Liver (tissue), 9 donors: ENCODE results near the gene CELF3. TPM values are rescaled to one million over a fixed set of nuclear protein-coding genes. Genes with fewer than 3 reads are reported as not detected.

ENCODE experiments used
- DNase-seq: peaks from one replicate; pipeline ENCODE4 v3.0.0-alpha.2; 2017; ENCODE audit warnings: low spot score
- H3K27ac ChIP-seq, 2 donors: one replicate each; pipeline ENCODE4 v1.7.0; 2013; ENCODE audit warnings: inconsistent platforms in 2 of 2, low read length in 2 of 2, control low read depth in 1 of 2, low read depth in 1 of 2, mild to moderate bottlenecking in 1 of 2
- H3K27me3 ChIP-seq, 4 donors: one replicate each; pipeline versions ENCODE4 v1.6.1 to v1.7.0; 2013; ENCODE audit warnings: low read length in 3 of 4, inconsistent platforms in 1 of 4, mild to moderate bottlenecking in 1 of 4, moderate library complexity in 1 of 4; ENCODE audit not compliant: control insufficient read depth in 4 of 4, insufficient read depth in 4 of 4
- H3K36me3 ChIP-seq, 4 donors: one replicate each; pipeline versions ENCODE4 v1.6.1 to v1.7.0; 2013; ENCODE audit warnings: low read length in 3 of 4, mild to moderate bottlenecking in 3 of 4, low read depth in 1 of 4, moderate library complexity in 1 of 4; ENCODE audit not compliant: control insufficient read depth in 4 of 4, insufficient read depth in 3 of 4
- H3K4me1 ChIP-seq, 4 donors: one replicate each; pipeline versions ENCODE4 v1.6.1 to v1.7.0; 2013; ENCODE audit warnings: low read length in 3 of 4, mild to moderate bottlenecking in 3 of 4, moderate library complexity in 1 of 4; ENCODE audit not compliant: control insufficient read depth in 4 of 4, insufficient read depth in 4 of 4
- H3K4me3 ChIP-seq, 3 donors: one replicate each; pipeline versions ENCODE4 v1.6.1 to v1.7.0; 2013; ENCODE audit warnings: low read length in 3 of 3, control low read depth in 1 of 3, low read depth in 1 of 3, mild to moderate bottlenecking in 1 of 3
- H3K9ac ChIP-seq, 2 donors: one replicate each; pipeline ENCODE4 v1.7.0; 2013; ENCODE audit warnings: low read length in 2 of 2, mild to moderate bottlenecking in 2 of 2, moderate library complexity in 2 of 2, control low read depth in 1 of 2, low read depth in 1 of 2
- H3K9me3 ChIP-seq, 4 donors: one replicate each; pipeline versions ENCODE4 v1.6.1 to v1.7.0; 2013; ENCODE audit warnings: low read length in 3 of 4; ENCODE audit not compliant: control insufficient read depth in 4 of 4
- ATF3 ChIP-seq: IDR thresholded peaks from 2 replicates; pipeline ENCODE4 v1.6.1; 2016; ENCODE audit warnings: antibody characterized with exemption
- CTCF ChIP-seq: fragments of 150-350 bp; IDR thresholded peaks from 2 replicates; pipeline ENCODE4 v1.5.1; 2017; ENCODE audit warnings: improper control_type of control experiment, low read depth, low read length; ENCODE audit not compliant: missing input control
- MAX ChIP-seq: IDR thresholded peaks from 2 replicates; pipeline ENCODE4 v1.6.1; 2016; ENCODE audit warnings: antibody characterized with exemption
- RAD21 ChIP-seq, 2 donors: IDR thresholded peaks; 2 replicates each; pipeline ENCODE4 v1.6.1; 2016; ENCODE audit warnings: antibody characterized with exemption in 2 of 2, mild to moderate bottlenecking in 2 of 2
- REST ChIP-seq: IDR thresholded peaks from 2 replicates; pipeline ENCODE4 v1.6.1; 2016; ENCODE audit warnings: antibody characterized with exemption, mild to moderate bottlenecking
- RXRA ChIP-seq, 2 donors: IDR thresholded peaks; 2 replicates each; pipeline ENCODE4 v1.6.1; 2017 to 2018; ENCODE audit warnings: antibody characterized with exemption in 2 of 2, mild to moderate bottlenecking in 1 of 2
- YY1 ChIP-seq: IDR thresholded peaks from 2 replicates; pipeline ENCODE4 v1.6.1; 2016; ENCODE audit warnings: antibody characterized with exemption, mild to moderate bottlenecking
- WGBS: extraction: QIAGEN DNeasy Blood & Tissue Kit; methylation state at CpG from one replicate; pipeline ENCODE4 v1.1.7; 2013; 5-methylcytosine and 5-hydroxymethylcytosine counted together
- polyA plus RNA-seq, 2 donors: library from polyadenylated mRNA; stranded (reverse) in 1 of 2; unstranded in 1 of 2; fragments of 200-250 nt in 1 of 2; fragments of >200 nt in 1 of 2; fragmentation: Nextera tagmentation in 1 of 2; extraction: Ambion mirVana in 1 of 2; gene quantifications; one replicate each; pipeline versions ENCODE4 v1.2.1 to v1.2.3, GENCODE V29; 2013 to 2015
- total RNA-seq, 2 donors: library from RNA; depleted of rRNA; stranded (reverse); fragments of >200 nt; gene quantifications; one replicate each; pipeline ENCODE4 v1.2.3, GENCODE V29; 2014
- TF ChIP-seq, protein P1 (sequence below): IDR thresholded peaks from 2 replicates; pipeline ENCODE4 v1.6.1; 2016; ENCODE audit warnings: antibody characterized with exemption
- donor health status: healthy.
- donor health status: healthy.
- donor health status: healthy.
- donor health status: healthy.
- donor health status: healthy.

The CELF3 gene
- total RNA-seq (under 1 TPM in 1 of 2 donors, not detected in 1; 0.28 TPM), polyA plus RNA-seq (not detected)

- no peaks in the 10 kb centered on the region for H3K9me3 ChIP-seq
- H3K27me3 ChIP-seq = peaks cover 0 to 4% (median 0%) of the 10 kb centered on the region in 4 donors
- peak; percentile 63 for DNase-seq
- no peak within 1 kb of the TSS for H3K4me3 ChIP-seq
- no peaks in the 10 kb centered on the region for H3K36me3 ChIP-seq
- no peak within 1 kb of the TSS for H3K9ac ChIP-seq
- no peak within 1 kb of the TSS for H3K27ac ChIP-seq
- WGBS = 14% methylated on average over 27 of the region's 27 CpGs
- H3K4me1 ChIP-seq = peaks cover 4 to 23% (median 15%) of the 10 kb centered on the region in 4 donors
- TF ChIP-seq MAX (no peak), RAD21 (IDR thresholded peaks at IDR 0.05) (no peak), RXRA (IDR thresholded peaks at IDR 0.05) (no peak), REST (peak; percentile 96), CTCF (no peak)
- TF ChIP-seq, protein P1, sequence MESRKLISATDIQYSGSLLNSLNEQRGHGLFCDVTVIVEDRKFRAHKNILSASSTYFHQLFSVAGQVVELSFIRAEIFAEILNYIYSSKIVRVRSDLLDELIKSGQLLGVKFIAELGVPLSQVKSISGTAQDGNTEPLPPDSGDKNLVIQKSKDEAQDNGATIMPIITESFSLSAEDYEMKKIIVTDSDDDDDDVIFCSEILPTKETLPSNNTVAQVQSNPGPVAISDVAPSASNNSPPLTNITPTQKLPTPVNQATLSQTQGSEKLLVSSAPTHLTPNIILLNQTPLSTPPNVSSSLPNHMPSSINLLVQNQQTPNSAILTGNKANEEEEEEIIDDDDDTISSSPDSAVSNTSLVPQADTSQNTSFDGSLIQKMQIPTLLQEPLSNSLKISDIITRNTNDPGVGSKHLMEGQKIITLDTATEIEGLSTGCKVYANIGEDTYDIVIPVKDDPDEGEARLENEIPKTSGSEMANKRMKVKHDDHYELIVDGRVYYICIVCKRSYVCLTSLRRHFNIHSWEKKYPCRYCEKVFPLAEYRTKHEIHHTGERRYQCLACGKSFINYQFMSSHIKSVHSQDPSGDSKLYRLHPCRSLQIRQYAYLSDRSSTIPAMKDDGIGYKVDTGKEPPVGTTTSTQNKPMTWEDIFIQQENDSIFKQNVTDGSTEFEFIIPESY = no peak
Observed at GRCh38 chr1:151716771-151717631, at the start of gene CELF3. TSS of gene CELF3 (minus strand) at chr1:151716803. CDS start at chr1:151716020, 783 bp downstream.

DNA sequence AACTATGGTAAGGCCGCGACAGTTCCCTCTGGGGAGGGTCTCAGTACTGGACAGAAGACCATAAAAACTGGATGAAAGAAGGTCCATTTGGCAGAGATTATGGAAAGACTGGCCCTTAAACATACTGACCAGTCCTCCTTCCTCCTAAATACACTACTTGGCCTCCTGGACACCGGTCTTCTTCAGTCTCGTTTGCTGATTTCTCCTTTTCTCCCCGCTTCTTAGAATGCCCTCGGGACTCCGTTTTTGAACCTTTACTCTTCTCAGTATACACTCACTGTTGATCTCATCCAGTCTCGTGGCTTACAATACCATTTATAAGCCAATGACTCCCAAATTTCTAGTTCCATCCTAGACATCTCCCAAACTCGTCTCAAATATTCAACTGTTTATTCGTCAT is 47.4 kb upstream of the CELF3 start:
- Histone ChIP-seq H3K9ac (peak overlapping the region; percentile 31 to 71), H3K27ac (peak overlapping the region; percentile 78 to 79), H3K4me3 (peak overlapping the region; percentile 75 to 94 (median 87)), H3K9me3 (no peaks in the 10 kb centered on the region), H3K27me3 (no peaks in the 10 kb centered on the region), H3K36me3 (peaks cover 9 to 29% (median 24%) of the 10 kb centered on the region in 4 donors), H3K4me1 (peaks cover 3 to 16% (median 13%) of the 10 kb centered on the region in 4 donors)
- WGBS = 60% methylated on average over 10 of the region's 10 CpGs
- no peak for DNase-seq
- TF ChIP-seq YY1 (no peak), REST (no peak), ATF3 (no peak)
- TF ChIP-seq, protein P1 = no peak
